Stimulated activated CD4-positive, alpha-beta T cell treated with anti-CD3 and anti-CD28 coated beads, Interleukin-15, amount 100 ng/mL, for 1 hour (primary cell): ENCODE data around the gene GRM5.
"Not testable (repeated sequence)": the region's sequence is repeated elsewhere in the genome, so short reads cannot be mapped to it uniquely, and the experiment has no call there.

Experiments
- DNase-seq, 2 donors: peaks; one replicate each; pipeline ENCODE4 v3.0.0-alpha.2; 2020; ENCODE audit warnings: low read depth in 1 of 2, low spot score in 1 of 2

The GRM5 gene

GRCh38 chr11:88838139-88838538 is 227.6 kb downstream of the GRM5 start:
- not testable (repeated sequence) for DNase-seq

- DNase-seq, result not testable (repeated sequence)
These were observed 230.1 kb downstream of the GRM5 start for GRCh38 chr11:88835709-88836108.

GRCh38 chr11:88831303-88831890 is 234.4 kb downstream of the GRM5 start:
- DNase-seq, result no peak

GRCh38 chr11:88827018-88827676 is 238.6 kb downstream of the GRM5 start:
- DNase-seq, result no peak

GRCh38 chr11:88819616-88820015 is 246.2 kb downstream of the GRM5 start:
- no peak for DNase-seq

GRCh38 chr11:88818978-88819377 is 246.8 kb downstream of the GRM5 start:
- DNase-seq, result no peak

GRCh38 chr11:88815505-88815904 is 250.3 kb downstream of the GRM5 start:
- DNase-seq, result no peak

- no peak for DNase-seq
These were observed 251.7 kb downstream of the GRM5 start for GRCh38 chr11:88814076-88814475.

GRCh38 chr11:88813233-88813915 is 252.4 kb downstream of the GRM5 start:
- no peak for DNase-seq

GRCh38 chr11:88810420-88811097 is 255.2 kb downstream of the GRM5 start:
- DNase-seq, result no peak

- DNase-seq, result no peak
These were observed 256.7 kb downstream of the GRM5 start for GRCh38 chr11:88809126-88809525.

- DNase-seq, result no peak
These were observed 258.4 kb downstream of the GRM5 start for GRCh38 chr11:88807349-88807748.

- no peak for DNase-seq
These were observed 259.4 kb downstream of the GRM5 start for GRCh38 chr11:88806410-88806809.

- no peak for DNase-seq
These were observed 264.2 kb downstream of the GRM5 start for GRCh38 chr11:88801484-88802123.

- no peak for DNase-seq
These were observed 265.8 kb downstream of the GRM5 start for GRCh38 chr11:88799771-88800500.

- DNase-seq, result no peak
These were observed 275.6 kb downstream of the GRM5 start for GRCh38 chr11:88790182-88790581.

- DNase-seq, result no peak
These were observed 286.2 kb downstream of the GRM5 start for GRCh38 chr11:88779577-88779976.

- DNase-seq, result no peak
These were observed 295.2 kb downstream of the GRM5 start for GRCh38 chr11:88770475-88771079.

- no peak for DNase-seq
These were observed 321.6 kb downstream of the GRM5 start for GRCh38 chr11:88744140-88744539.

- no peak for DNase-seq
These were observed 326.3 kb downstream of the GRM5 start for GRCh38 chr11:88739524-88739923.
